Islet of Langerhans (tissue), 1 donor: ENCODE results near the gene SLC22A9.
"Not testable (repeated sequence)": the region's sequence is repeated elsewhere in the genome, so short reads cannot be mapped to it uniquely, and the experiment has no call there.

Source experiments
- FAIRE-seq: peaks from one replicate; lab custom pipeline; 2011; peaks lifted over from hg19 to GRCh38; lab: Jason Lieb, UNC

The SLC22A9 gene

GRCh38 chr11:63369165-63369970, at the start of gene SLC22A9:
Gene SLC22A9, plus strand, starts transcription at chr11:63369785. Its CDS starts 272 bp downstream, at chr11:63370057.
- FAIRE-seq: no peak

DNA sequence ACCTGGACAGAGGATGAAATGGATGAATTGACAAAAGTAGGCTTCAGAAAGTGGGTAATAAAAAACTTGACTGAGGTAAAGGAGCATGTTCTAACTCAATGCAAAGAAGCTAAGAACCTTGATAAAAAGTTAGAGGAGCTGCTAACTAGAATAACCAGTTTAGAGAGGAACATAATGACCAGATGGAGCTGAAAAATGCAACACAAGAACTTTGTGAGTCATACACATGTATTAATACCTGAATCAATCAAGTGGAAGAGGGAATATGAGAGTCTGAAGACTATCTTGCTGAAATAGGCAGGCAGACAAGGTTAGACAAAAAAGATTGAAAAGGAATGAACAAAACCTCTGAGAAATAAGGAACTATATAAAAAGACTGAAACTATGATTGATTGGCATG, 47.9 kb upstream of the SLC22A9 start:
- no peak for FAIRE-seq

DNA sequence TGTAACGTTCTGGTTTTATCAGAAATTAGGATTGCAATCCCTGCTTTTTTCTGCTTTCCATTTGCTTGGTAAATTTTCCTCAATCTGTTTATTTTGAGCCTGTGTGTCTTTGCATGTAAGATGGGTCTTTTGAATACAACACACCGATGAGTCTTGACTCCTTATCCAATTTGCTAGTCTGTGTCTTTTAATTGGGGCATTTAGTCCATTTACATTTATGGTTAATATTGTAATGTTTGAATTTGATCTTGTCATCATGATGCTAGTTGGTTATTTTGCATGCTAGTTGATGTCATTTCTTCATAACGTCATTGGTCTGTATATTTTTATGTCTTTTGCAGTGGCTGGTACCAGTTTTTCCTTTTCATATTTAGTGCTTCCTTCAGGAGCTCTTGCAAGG, 34.5 kb upstream of the SLC22A9 start:
- not testable (repeated sequence) for FAIRE-seq

DNA sequence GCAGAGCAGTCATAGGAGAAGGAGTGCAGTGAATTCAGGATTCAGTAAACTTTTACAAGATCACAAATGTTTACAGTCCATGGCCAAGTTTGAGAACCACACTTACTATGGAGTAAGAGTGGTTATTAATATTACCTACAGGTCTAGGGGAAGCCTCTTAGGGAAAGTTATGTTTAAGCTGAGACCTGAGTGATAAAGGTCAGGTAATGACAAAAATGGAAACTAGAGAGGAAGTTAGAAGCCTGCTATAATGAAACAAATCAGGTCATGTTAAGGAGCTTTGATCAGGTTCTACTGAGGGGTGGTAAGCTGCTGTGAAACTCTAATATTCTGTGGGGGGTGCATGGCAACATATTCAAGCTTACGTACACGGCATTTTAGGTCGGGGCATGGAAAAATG, 32.5 kb upstream of the SLC22A9 start:
- FAIRE-seq: no peak

GRCh38 chr11:63343130-63343529, 26.5 kb upstream of the SLC22A9 start:
- no peak for FAIRE-seq

GRCh38 chr11:63352144-63352543, 17.4 kb upstream of the SLC22A9 start:
- FAIRE-seq: no peak

GRCh38 chr11:63362196-63362793, 7.3 kb upstream of the SLC22A9 start:
- no peak for FAIRE-seq

DNA sequence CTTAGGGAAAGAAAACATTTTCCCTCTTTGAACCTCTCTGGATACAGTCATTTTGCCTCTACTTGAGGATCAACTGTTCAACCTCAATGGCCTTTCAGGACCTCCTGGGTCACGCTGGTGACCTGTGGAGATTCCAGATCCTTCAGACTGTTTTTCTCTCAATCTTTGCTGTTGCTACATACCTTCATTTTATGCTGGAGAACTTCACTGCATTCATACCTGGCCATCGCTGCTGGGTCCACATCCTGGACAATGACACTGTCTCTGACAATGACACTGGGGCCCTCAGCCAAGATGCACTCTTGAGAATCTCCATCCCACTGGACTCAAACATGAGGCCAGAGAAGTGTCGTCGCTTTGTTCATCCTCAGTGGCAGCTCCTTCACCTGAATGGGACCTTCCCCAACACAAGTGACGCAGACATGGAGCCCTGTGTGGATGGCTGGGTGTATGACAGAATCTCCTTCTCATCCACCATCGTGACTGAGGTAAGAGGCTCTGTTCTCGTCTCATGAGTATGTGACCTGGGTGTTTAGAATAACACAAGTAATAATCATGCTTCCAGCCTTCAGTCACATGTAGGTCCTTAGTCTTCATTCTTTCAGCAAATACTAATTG, 495 bp downstream of the SLC22A9 start:
- FAIRE-seq: no peak

DNA sequence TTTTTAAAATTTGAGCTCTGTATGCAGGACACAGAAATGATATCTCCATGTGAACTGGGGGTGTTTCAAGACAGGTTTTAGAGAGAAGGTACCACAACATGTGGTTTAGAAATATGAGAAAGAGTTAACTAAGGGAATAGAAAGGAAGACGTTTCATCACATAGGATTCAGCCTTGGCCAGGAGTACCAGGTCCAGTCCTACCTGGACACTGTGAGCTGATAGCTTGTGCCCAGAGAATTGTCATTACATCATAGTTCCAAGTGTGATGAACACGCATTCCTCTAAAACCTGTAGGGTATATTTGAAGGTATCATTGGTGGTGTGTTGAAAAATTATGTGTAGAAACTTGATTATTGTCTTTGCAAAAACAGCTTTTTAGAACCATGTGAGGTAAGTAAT, 1.8 kb downstream of the SLC22A9 start:
- FAIRE-seq: no peak

GRCh38 chr11:63375434-63375833, 5.8 kb downstream of the SLC22A9 start:
- no peak for FAIRE-seq

DNA sequence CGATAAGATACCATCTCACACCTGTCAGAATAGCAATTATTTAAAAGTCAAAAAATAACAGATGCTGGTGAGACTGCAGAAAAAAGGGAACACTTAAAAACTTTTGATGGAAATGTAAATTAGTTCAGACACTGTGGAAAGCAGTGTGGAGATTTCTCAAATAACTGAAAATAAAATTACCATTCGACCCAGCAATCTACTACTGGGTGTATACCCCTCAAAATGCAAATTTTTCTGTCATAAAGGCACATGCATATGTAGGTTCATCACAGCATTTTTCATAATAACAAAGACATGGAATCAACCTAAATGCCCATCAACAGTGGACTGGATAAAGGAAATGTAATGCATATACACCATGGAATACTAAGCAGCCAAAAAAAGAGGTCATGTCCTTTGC, 10.5 kb downstream of the SLC22A9 start:
- FAIRE-seq: no peak

GRCh38 chr11:63395697-63396096, 26.1 kb downstream of the SLC22A9 start:
- no peak for FAIRE-seq

- no peak for FAIRE-seq
Observed at GRCh38 chr11:63404161-63404935, 34.8 kb downstream of the SLC22A9 start.

DNA sequence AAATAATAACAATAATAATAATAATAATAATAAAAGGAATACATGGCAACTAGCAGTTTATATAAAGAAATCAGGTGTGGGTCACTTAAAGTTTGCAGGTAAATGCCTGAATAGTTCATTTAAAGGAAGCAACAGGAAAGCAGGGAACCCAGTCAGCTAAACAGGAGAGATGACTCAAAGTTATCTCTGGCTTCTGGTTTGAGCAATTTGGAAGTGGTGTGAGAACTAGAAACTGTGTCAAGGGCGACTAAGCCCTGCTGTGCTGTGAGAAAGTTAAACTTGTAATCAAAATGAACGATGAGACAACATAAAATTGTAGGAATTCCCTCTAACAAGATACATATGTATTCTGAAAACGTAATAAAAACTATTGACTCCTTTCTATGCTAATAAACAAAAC, 35.5 kb downstream of the SLC22A9 start:
- FAIRE-seq: no peak

DNA sequence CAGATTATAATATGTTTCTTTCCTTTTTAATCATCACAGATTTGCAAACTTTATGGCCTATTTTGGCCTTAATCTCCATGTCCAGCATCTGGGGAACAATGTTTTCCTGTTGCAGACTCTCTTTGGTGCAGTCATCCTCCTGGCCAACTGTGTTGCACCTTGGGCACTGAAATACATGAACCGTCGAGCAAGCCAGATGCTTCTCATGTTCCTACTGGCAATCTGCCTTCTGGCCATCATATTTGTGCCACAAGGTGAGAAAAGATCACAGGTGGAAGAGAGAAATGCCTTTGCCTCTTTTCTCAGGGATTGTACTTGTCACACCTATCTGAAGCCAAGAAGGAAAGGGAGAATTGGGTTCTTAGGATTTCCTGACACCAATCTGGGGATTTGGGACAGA, 36.9 kb downstream of the SLC22A9 start:
- FAIRE-seq: no peak

DNA sequence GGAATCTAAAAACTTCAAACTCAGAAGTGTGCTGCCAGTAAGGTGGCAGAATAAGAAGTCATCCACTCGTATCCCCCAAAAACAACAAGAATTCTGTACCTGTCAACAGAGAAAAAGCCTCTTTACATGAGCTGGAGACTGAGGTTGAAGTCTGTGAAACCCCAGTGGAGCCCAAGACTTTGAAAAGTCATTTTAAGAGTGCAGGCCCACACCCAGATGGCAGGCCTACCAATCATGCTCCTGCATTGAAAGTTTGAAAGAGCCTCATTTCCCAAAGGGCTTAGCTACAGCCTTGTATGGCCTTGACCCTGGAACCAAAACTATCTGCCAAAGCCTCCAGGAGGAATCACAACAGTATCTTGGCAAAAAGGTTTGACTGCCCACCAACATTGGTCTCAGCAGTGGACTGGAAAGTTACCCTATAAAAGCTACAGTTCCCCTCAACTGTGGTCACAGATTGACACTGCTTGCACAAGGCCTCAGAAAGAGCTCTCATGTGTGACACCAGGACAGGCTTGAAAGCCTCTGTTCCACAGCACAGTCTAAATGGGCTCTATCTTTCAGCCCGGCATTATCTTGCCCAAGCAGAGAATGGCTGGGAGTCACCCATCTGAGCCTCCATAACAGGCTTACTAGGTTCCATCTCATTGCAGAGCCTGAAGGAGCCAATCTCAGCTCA, 47.7 kb downstream of the SLC22A9 start:
- no peak for FAIRE-seq

- FAIRE-seq: no peak
Observed at GRCh38 chr11:63427971-63428508, 58.5 kb downstream of the SLC22A9 start.

DNA sequence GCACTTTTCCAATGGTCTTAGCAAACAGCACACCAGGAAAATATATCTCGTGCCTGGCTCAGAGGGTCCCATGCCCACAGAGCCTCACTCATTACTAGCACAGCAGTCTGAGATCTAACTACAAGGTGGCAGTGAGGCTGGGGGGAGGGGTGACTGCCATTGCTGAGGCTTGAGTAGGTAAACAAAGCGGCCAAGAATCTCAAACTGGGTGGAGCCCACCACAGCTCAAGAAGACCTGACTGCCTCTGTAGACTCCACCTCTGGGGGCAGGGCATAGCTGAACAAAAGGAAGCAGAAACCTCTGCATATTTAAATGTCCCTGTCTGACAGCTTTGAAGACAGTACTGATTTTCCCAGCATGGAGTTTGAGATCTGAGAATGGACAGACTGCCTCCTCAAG, 61.1 kb downstream of the SLC22A9 start:
- not testable (repeated sequence) for FAIRE-seq

GRCh38 chr11:63435351-63435750, 65.8 kb downstream of the SLC22A9 start:
- FAIRE-seq: not testable (repeated sequence)

GRCh38 chr11:63435831-63436230, 66.2 kb downstream of the SLC22A9 start:
- not testable (repeated sequence) for FAIRE-seq

- FAIRE-seq: no peak
Observed at GRCh38 chr11:63443714-63444113, 74.1 kb downstream of the SLC22A9 start.

GRCh38 chr11:63444160-63444559, 74.6 kb downstream of the SLC22A9 start:
- FAIRE-seq: no peak
